Epithelial cell of proximal tubule (primary cell): ENCODE measurements around the gene NTN5. TPM values are rescaled to one million over a fixed set of nuclear protein-coding genes. Genes with fewer than 3 reads are reported as not detected.
"Not testable (repeated sequence)": the region's sequence is repeated elsewhere in the genome, so short reads cannot be mapped to it uniquely, and the experiment has no call there.

Experiments used
- DNase-seq: peaks from one replicate; pipeline ENCODE4 v3.0.0-alpha.2; 2011; ENCODE audit warnings: low read depth
- H3K4me3 ChIP-seq: 2 replicates; pipeline ENCODE4 v1.5.1; 2011; ENCODE audit warnings: low read depth, mild to moderate bottlenecking, low read length
- CTCF ChIP-seq: conservative IDR thresholded peaks from 2 replicates; pipeline ENCODE4 v1.5.1; 2012; ENCODE audit warnings: low read depth, mild to moderate bottlenecking, low read length
- total RNA-seq: library from RNA; depleted of rRNA; stranded (reverse); fragments of >200 nt; gene quantifications from 2 replicates; pipeline ENCODE4 v1.2.3, GENCODE V29; 2015

The NTN5 gene
- total RNA-seq, 1 donor from 2014 or later: not detected

GRCh38 chr19:48681127-48681470 lies 8.3 kb upstream of the NTN5 start:
- TF ChIP-seq CTCF: no peak
- no peak overlapping the region for H3K4me3 ChIP-seq
- peak; percentile 16 for DNase-seq

GRCh38 chr19:48680436-48681126 lies 7.8 kb upstream of the NTN5 start:
- DNase-seq: no peak
- no peak overlapping the region for H3K4me3 ChIP-seq
- TF ChIP-seq CTCF: no peak

GRCh38 chr19:48680006-48680405 lies 7.2 kb upstream of the NTN5 start:
- not testable (repeated sequence) for DNase-seq, H3K4me3 ChIP-seq

- no peak for TF ChIP-seq CTCF
- H3K4me3 ChIP-seq: no peak overlapping the region
- no peak for DNase-seq
Observed at GRCh38 chr19:48678201-48678600, 5.4 kb upstream of the NTN5 start.

- no peak for DNase-seq
Observed at GRCh38 chr19:48676887-48677286, 4.1 kb upstream of the NTN5 start.

GRCh38 chr19:48676487-48676886 lies 3.7 kb upstream of the NTN5 start:
- no peak for DNase-seq
- no peak overlapping the region for H3K4me3 ChIP-seq
- TF ChIP-seq CTCF: no peak

More at GRCh38 chr19:48676887-48677286, 4.1 kb upstream of the NTN5 start:
- no peak for TF ChIP-seq CTCF
- H3K4me3 ChIP-seq: no peak overlapping the region

GRCh38 chr19:48674921-48675824 lies 2.4 kb upstream of the NTN5 start:
- peak; percentile 85 for TF ChIP-seq CTCF
- no peak overlapping the region for H3K4me3 ChIP-seq
- DNase-seq: no peak
